Epidermal melanocyte (primary cell): ENCODE data around the gene ZFYVE28.
A peak's percentile ranks its signal among the peaks of the same experiment; 100 is the strongest.

ENCODE experiments used
- DNase-seq: peaks from one replicate; pipeline ENCODE4 v3.0.0; 2011; ENCODE audit warnings: low spot score; ENCODE audit not compliant: insufficient read length

ZFYVE28 gene

DNA sequence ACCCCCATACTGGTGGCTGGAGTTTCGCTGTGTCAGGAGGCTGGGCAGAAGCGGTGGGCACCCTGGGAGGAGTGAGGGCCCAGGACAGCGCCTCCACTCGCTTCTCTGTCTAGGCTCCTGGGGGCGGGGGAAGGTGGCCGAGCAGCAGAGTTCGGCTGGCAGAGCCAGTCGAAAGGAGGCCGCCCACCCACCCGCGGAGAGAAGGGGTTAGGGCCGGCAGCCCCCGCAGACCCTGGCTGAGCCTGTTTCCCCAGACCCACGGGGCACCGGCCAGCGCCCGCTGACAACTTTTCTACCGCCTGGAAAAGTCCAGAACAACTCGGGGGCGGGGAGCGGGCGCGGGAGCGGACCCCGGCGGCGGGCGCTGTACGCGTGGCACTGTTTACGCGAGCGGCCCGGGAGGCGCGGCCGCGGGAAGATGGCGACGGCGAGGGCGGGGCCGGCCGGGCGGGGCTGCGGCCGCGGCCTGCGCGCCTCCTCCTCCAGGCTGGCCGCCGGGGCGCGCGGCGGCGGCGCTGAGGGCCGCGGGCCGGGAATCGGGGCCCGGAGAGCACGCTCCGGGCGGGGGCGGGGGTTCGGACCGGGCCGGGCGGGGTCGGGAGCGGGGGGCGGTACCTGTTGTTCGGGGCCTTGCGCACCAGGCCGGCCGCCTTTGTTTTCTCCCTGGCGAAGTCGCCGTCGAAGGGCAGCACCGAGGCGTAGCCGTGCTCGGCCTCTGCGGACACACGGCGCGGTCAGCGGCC lies 157.2 kb downstream of the ZFYVE28 start:
- no peak for DNase-seq

- no peak for DNase-seq
Observed at GRCh38 chr4:2260344-2261109, 157.9 kb downstream of the ZFYVE28 start.

- no peak for DNase-seq
Observed at GRCh38 chr4:2259541-2260343, 158.7 kb downstream of the ZFYVE28 start.

DNA sequence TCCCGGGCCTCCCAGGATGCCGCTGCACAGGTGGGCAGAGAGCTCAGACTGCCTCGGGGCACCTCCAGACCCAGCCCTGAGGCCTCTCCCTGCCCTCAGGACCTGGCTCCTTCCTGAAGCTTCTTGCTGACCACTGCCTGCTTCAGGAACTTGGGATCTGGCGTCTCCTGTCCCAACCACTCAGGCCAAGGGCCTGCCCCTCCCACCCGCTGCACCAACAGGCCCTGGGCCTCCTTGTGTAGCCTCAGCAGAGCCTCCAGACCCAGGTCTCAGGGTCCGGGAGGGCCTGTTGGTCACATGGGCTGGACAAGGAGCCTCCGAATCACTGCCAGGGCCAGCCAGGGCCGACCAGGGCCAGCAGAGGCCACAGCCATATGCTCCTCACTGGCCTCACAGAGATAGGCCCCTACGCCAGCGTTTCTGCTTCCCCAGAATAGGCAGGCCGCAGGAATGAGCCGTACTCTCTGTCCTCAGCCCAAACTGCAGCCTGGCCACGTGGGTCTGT lies 159.4 kb downstream of the ZFYVE28 start:
- no peak for DNase-seq

- no peak for DNase-seq
Observed at GRCh38 chr4:2258091-2259035, 160.1 kb downstream of the ZFYVE28 start.

DNA sequence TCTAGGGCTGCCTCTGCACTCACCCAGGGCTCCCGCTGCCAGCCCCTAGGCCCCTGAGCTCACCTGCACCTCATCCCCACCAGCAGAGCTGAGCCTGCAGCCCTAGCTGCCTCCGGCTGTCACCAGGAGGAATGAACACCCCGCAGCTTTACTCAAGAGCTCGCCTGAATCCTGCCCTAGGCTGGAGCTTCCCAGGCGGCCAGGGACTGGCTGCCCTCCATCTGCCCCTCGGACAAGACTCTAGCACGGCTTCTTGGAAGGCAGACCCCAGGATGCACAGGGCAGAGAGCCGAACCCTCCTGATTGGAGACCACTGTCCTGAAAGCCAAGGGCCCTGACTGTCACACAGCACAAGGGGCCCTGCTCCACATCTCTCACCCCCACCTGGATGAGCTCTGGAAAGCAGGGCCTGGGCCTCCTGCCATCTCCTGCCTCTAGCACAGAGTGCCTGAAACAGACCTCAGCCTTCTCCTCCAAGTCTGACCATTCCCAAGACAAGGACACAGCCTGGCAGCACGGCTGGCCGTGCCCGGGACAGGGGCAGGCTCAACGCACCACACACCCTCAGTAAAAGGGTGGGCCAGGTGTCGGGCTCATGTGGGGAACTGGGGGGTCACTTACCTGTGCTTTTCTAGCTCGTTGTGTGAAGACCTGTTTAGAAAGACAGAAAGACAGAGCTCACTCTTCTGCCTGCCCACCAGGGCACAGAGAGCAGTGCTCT lies 160.9 kb downstream of the ZFYVE28 start:
- no peak for DNase-seq

GRCh38 chr4:2256781-2257191 lies 161.7 kb downstream of the ZFYVE28 start:
- no peak for DNase-seq

- no peak for DNase-seq
Observed at GRCh38 chr4:2256156-2256731, 162.2 kb downstream of the ZFYVE28 start.

- peak; percentile 87 for DNase-seq
Observed at GRCh38 chr4:2255501-2256155, 162.8 kb downstream of the ZFYVE28 start.

GRCh38 chr4:2254665-2255500 lies 163.6 kb downstream of the ZFYVE28 start:
- no peak for DNase-seq

DNA sequence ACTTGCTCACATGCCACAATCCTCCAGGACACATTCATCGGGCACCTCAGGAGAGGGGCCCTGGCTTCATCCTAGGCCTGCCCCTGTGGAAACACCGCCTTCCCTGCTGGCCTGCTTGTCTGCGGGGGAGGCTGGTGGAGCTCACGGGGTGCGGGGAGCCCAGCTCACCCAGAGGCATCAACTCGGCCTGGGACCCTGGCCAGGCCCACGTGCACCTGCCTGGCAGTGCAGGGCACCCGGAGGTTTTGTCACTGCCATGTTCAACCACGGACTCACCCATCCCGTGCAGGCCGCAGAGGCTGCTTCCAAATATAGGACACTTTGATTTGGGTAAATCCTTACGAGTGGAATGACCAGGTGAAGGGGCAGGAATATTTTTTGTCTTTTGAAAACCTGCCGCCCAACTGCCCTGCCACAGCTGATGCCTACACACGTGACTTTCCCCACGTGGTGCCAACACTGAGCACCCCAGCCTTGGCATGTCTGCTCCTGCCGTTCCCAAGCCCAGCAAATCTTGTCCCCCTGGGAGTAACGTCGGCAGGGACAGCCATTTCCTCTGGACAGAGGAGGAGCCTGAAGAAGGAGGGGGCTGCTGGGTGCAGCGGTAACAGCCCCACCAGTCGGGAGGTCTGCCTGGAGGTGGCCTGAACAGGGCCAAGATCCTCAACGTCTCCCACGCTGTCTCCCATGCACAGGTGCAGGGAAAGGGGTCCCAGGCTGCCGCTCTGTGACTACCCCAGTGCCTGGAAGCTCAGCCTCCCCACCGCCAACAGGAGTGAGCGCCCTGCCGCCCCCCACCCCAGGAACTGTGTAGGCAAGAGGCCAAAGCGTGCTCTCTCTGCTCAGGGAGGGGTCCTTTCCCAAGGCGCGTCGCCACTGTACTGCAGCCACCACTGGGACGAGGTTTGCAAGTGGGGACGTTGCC lies 165.0 kb downstream of the ZFYVE28 start:
- no peak for DNase-seq

DNA sequence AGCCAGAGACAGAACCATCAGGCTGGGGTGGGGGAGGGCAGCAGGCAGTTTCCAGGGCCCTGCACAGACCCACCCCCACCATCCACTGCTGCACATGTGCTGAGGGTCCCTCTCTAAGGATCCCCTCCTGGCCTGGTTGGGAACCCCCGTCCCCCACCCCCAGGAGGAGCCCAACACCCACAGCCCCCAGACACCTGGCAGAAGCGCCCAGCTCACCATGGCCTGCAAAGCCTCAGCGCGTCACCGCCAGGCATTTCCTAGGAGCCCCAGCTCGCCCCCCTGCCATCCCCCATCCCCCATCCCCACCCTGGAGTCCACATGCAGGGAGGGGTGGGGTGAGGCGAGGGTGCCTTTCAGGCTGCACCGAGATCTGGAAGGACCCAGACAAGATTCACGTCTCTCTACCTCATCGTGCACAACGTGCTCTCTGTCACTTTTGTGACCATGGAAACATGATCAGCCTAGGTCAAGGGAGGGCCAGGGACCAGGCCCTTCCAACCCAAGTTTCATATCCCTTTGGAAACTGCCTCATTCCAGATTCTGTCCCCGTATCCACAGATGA lies 165.8 kb downstream of the ZFYVE28 start:
- DNase-seq, result no peak

DNA sequence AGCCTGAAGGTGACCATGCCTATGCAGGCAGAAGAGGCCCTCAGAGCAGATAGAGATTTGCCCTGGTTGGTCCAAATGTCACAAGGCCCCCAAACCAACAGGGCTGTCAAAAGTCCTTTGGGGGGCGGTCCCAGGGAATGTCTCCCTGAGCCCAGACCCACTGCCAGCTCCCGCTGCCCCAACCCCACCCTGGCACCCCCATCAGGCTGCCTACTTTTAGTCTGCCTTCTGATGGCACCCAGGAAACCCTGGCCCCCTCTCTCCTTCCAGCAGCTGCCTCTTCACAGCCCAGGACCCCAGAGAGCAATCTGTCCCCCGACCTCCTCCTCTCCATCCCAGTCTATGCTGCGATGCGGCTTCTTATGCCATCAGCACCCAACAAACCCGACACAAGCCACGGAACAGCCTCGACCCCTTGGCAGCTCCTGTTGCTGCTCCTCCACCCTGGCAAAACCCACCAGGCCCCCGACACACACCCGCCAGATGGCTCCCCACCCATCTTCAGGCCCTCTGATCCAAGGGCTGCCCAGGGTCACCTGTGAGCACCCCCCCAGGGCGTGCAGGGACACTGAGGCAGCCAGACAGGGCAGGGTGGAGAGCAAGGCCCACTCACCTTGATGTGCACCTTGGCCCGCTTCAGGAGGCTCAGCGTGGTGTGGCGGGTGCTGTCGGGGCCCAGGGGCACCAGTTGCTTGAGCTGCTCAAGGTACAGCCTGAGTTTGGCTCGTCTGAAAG lies 166.5 kb downstream of the ZFYVE28 start:
- no peak for DNase-seq

- no peak for DNase-seq
Observed at GRCh38 chr4:2251073-2251794, 167.2 kb downstream of the ZFYVE28 start.

GRCh38 chr4:2250357-2251072 lies 167.9 kb downstream of the ZFYVE28 start:
- no peak for DNase-seq
